Measurements from ENCODE around the gene HERC2. TPM values are rescaled to one million over a fixed set of nuclear protein-coding genes. Genes with fewer than 3 reads are reported as not detected.
A peak's percentile ranks its signal among the peaks of the same experiment; 100 is the strongest.

Gene HERC2
- total and polyA plus RNA-seq, 10 donors = 16.1 to 79.8 (median 58.9) TPM

DNA sequence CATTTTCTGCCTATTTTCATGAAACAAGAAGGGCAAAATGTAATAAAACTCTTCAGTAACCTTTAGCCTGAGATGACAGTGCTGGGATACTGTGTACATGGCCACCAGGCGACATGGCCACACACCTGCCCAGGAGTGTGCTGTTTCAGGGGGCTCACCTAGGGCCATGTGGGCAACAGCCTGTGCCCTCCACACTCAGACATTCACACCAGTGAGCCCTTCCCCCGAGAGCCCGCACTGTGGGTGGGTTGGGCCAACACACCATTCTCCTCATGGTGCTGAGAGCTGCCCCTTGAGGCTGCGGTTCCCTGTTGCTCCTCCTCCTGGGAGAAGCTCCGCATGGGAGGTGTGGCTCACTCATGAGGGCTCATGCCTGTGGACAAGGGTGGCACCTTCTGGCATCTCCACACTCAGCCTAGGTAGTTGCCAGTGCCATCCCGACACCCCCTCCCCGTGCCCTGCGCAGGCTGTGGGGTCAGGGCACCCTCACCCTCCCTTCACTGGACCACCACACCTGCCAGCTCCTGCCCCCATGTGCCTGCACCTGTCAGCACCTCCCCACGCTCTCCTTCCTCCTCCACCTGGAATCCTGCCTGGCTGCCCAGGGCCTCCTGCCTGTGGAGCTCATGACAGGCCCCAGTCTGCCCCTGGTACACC is 242.5 kb downstream of the HERC2 start:
- Histone ChIP-seq H3K27me3 (replicated peaks in 1 of 7) (peaks cover 0 to 7% (median 0%) of the 10 kb centered on the region in 7 donors), H3K4me3 (no peak overlapping the region), H3K36me3 (no peaks in the 10 kb centered on the region), H3K9me3 (peaks cover 0 to 11% (median 1%) of the 10 kb centered on the region in 8 donors), H3K4me1 (no peaks in the 10 kb centered on the region), H3K27ac (no peak overlapping the region)
- intact Hi-C loops (cut with DNase I; ENCODE audit: low total_unique reads) = no loop called here
- peak; percentile 58 for DNase-seq
- 69 to 92% (median 85%) methylated on average over 7 to 9 of the region's 9 CpGs for WGBS, 5 donors
- TF ChIP-seq POLR2AphosphoS5 (IDR thresholded peaks at IDR 0.05) = no peak
- TF ChIP-seq, protein P1, sequence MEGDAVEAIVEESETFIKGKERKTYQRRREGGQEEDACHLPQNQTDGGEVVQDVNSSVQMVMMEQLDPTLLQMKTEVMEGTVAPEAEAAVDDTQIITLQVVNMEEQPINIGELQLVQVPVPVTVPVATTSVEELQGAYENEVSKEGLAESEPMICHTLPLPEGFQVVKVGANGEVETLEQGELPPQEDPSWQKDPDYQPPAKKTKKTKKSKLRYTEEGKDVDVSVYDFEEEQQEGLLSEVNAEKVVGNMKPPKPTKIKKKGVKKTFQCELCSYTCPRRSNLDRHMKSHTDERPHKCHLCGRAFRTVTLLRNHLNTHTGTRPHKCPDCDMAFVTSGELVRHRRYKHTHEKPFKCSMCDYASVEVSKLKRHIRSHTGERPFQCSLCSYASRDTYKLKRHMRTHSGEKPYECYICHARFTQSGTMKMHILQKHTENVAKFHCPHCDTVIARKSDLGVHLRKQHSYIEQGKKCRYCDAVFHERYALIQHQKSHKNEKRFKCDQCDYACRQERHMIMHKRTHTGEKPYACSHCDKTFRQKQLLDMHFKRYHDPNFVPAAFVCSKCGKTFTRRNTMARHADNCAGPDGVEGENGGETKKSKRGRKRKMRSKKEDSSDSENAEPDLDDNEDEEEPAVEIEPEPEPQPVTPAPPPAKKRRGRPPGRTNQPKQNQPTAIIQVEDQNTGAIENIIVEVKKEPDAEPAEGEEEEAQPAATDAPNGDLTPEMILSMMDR (IDR thresholded peaks at IDR 0.05 in 8 of 11, conservative IDR thresholded peaks at IDR 0.05 in 3 of 11) = no peak

DNA sequence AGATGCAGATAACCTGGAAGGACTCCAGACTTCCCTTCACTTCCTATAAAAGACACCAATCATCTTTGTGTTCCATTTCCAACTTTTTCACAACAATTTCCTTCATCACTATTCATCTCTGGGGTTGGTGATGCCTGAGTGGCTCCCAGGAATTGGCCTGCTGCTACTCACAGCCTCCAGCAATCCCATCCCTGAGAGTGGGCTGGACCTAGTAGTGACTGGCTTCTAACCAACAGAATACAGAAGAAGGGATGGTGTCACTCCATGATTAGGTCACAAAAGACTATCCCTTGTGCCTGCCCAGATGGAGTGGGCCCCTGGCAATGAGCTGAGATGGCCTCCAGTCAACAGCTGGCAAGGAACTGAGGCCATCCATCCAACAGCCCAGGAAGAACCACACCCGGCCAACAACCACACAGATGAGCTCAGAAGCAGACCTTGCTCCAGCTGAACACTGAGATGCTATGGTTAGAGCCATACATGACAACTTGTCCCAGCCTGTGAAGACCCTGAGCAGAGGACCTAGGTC is 243.7 kb downstream of the HERC2 start:
- TF ChIP-seq, protein P1 (IDR thresholded peaks at IDR 0.05 in 8 of 11, conservative IDR thresholded peaks at IDR 0.05 in 3 of 11) = no peak
- no peak for TF ChIP-seq POLR2AphosphoS5 (IDR thresholded peaks at IDR 0.05)
- no peak for TF ChIP-seq POLR2A (IDR thresholded peaks at IDR 0.05)
- Histone ChIP-seq H3K4me3 (no peak overlapping the region), H3K9me3 (peaks cover 0 to 8% (median 0%) of the 10 kb centered on the region in 8 donors), H3K4me1 (no peaks in the 10 kb centered on the region), H3K36me3 (no peaks in the 10 kb centered on the region), H3K27ac (no peak overlapping the region), H3K27me3 (replicated peaks in 1 of 7) (peaks cover 0 to 5% (median 0%) of the 10 kb centered on the region in 7 donors)
- 64 to 89% (median 80%) methylated on average over 1 of the region's 1 CpG for WGBS, 5 donors
- intact Hi-C loops (cut with DNase I; ENCODE audit: low total_unique reads) = no loop called here
- no peak for DNase-seq

DNA sequence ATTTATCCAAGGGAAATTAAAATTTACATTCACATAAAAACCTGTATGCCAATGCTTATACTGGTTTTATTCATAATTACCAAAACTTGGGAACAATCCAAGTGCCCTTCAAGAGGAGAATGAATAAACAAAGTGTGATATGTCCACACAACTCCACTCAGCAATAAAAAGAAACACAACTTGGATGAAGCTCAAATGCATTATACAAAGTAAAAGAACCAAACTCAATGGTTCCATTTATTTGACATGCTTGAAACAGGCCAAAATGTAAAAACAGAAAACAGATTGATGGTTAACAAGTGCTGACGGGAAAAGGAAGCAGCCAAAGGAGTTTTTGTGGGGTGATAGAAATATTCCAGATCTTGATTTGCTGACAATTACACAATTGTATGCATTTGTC is 246.4 kb downstream of the HERC2 start:
- DNase-seq = no peak
- H3K27ac ChIP-seq = no peak overlapping the region
- TF ChIP-seq POLR2A (IDR thresholded peaks at IDR 0.05) (no peak), POLR2AphosphoS5 (IDR thresholded peaks at IDR 0.05) (no peak)
- TF ChIP-seq, protein P1 (IDR thresholded peaks at IDR 0.05 in 8 of 11, conservative IDR thresholded peaks at IDR 0.05 in 3 of 11) = no peak
- intact Hi-C loops (cut with DNase I; ENCODE audit: low total_unique reads) = no loop called here
- H3K9me3 ChIP-seq = peaks cover 0 to 4% (median 0%) of the 10 kb centered on the region in 8 donors
- H3K4me1 ChIP-seq = no peaks in the 10 kb centered on the region
- H3K27me3 ChIP-seq (replicated peaks in 1 of 7) = peaks cover 0 to 5% (median 0%) of the 10 kb centered on the region in 7 donors
- no peak overlapping the region for H3K4me3 ChIP-seq
- whole genome bisulfite sequencing, 5 donors = 45 to 67% (median 61%) methylated on average over 1 of the region's 1 CpG
- H3K36me3 ChIP-seq = no peaks in the 10 kb centered on the region

DNA sequence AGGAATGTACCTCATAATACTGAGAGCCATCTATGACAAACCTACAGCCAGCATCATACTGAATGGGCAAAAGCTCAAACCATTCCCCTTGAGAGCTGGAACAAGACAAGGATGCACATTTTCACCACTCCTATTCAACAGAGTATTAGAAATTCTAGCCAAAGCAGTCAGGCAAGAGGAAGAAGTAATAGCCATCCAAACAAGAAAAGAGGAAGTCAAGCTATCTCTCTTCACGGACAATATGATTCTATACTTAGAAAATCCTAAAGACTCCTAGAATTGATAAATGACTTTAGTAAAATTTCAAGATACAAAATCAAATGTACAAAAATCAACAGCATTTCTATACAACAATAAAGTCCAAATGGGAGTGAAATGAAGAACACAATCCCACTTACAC is 253.0 kb downstream of the HERC2 start:
- Histone ChIP-seq H3K4me3 (no peak overlapping the region), H3K27me3 (replicated peaks in 1 of 7) (no peaks in the 10 kb centered on the region), H3K27ac (no peak overlapping the region), H3K9me3 (peaks cover 0 to 16% (median 3%) of the 10 kb centered on the region in 8 donors), H3K4me1 (no peaks in the 10 kb centered on the region), H3K36me3 (no peaks in the 10 kb centered on the region)
- TF ChIP-seq POLR2A (IDR thresholded peaks at IDR 0.05) (no peak), POLR2AphosphoS5 (IDR thresholded peaks at IDR 0.05) (no peak)
- intact Hi-C loops (cut with DNase I; ENCODE audit: low total_unique reads) = no loop called here
- DNase-seq = no peak
- WGBS, 5 donors = 6 to 18% (median 9%) methylated on average over 1 of the region's 1 CpG

Data from spleen (tissue), 11 donors.